DMS114 treated with DMSO at 0.1 percent for 48 hours (cell line): ENCODE results near the gene ITPKA.
"Not testable (repeated sequence)": the region's sequence is repeated elsewhere in the genome, so short reads cannot be mapped to it uniquely, and the experiment has no call there.

Source experiments
- DNase-seq: peaks from one replicate; lab custom pipeline; 2025; ENCODE audit not compliant: unreplicated experiment; lab: John Stamatoyannopoulos, UW

ITPKA gene

DNA sequence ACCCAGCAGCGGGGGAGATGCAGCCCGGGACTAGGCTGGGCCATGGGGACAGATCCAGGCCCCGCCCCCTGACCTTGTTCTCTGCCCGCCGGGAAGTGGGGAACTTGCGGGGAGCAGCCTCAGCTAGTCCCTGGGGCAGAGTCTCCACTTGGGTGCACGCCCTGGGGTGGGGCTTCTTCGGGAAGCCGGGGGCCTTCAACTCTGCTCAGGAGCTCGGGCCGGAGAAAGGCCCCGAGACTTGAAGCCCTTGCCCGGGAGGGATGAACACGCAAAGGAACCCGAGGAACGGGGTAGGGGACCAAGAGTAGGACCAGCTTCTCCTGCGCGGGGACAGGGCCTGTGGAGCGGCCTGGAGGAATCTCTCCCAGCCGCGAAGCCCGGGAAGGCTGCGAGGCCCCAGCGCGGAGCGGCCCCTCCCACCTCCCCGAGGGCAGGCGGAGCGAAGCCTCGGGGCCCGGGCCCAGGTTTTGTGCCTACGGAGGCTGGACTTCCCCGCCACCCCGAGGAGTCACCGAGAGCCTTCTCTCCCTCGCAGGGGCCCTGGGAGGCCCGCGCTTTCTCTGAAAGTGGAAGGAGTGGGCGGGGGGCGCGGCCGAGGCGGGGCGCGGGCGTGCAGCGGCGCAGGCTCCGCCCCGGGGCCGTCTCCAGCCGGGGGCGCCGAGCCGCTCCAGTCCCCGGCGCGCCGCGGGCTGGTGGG, at the start of gene ITPKA:
Gene ITPKA (plus strand): TSS at position 670 of the 697 bp plus-strand sequence. CDS start 54 bp downstream, outside the sequence.
- peak; percentile 17 for DNase-seq

DNA sequence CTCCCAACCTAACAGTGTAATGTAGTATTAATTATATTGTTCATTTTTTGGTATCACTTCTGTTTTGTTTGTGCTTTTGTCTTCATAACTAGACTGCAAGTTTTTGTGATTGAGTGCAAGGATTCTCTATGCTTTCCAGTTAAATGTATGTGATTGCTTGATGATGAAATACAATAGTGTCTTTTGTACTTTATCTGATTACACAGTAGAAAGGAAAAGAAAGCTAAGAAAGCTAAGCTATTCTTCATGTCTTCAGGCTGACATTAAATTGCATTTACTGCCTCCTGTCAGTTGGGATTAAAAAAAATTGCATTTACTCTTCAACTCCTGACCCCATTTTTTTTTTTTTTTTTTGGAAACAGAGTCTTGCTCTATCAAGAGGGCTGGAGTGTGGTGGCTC, 48.3 kb upstream of the ITPKA start:
- DNase-seq: no peak

DNA sequence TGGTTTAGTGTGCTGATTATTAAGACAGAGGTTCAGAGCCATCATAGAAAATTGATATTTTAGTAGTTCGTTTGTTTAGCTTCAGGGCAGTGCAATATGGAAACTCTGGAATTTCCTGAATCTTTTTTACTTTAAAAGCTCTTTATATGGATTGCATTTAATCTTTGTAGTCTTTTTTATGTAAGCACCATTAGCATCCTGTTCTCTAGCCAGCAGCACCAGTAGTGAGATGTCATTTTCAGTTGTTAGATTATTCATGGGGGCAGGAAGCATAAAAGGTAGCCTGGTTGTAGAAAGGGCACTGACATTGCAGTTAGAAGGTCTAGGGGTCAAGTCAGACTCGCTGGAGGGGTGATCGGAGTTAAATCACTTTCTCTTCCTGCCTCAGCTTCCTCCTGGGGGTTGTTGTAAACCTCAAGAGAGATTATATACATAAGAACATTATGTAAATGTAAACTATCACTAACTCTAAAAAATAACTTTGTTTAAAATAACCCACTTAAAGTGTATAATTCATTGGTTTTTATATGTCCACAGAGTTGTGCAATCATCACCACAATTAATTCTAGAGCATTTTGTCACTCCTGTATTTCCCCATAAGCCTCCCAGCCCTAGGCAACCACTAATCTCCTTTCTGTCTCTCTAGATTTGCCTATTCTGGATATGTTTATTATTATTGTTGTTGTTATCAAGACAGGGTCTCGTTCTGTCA, 31.4 kb upstream of the ITPKA start:
- DNase-seq: no peak

DNA sequence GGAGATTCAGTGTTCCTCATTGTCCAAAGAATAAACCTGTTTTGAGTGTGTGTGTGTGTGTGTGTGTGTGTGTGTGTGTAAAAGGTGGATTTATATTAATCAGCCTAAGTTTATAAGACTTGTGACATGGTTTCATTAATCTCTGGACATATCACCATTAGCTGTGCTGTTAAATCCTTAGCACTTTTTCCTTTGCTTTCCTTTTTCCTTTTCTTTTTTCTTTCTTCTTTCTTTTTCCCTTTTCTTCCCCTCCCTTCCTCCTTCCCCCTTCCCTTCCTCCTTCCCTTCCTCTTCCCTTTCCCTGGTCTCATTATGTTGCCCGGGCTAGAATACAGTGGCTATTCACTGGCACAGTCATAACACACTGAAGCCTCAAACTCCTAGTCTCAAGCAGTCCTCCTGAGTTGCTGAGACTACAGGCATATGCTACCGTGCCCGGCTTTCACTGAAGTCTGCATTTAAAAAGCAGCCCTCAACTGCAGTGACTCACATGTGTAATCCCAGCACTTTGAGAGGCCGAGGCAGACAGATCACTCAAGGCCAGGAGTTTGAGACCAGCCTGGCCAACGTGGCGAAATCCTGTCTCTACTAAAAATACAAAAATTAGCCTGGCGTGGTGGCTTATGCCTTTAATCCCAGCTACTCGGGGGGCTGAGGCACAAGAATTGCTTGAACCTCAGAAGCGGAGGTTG, 28.6 kb upstream of the ITPKA start:
- no peak for DNase-seq

DNA sequence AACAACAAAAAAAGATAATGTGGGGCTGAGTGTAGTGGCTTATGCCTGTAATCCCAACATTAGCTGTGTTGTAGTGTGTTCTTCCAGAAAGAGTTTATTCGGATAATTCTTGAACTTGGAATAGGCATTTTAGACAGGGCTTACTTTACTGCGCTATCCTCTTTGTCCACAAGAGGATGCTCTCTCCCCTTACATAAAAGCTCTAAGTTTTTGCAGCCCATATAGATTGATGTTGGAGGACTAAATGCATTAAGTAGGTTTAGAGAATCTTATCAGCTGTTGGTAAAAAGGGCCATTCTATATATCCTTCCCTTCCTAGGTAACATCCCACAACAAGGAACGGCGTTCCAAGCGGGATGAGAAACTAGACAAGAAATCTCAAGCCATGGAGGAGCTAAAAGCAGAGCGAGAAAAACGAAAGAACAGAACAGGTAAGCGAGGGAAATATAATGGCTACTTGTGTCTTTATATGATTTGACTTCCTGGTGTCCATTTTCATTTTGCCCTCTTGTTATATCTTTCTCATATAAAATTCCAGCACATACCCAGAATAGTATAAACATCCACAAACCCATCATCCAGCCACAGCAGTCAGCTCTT, 27.8 kb upstream of the ITPKA start:
- DNase-seq: peak; percentile 30

DNA sequence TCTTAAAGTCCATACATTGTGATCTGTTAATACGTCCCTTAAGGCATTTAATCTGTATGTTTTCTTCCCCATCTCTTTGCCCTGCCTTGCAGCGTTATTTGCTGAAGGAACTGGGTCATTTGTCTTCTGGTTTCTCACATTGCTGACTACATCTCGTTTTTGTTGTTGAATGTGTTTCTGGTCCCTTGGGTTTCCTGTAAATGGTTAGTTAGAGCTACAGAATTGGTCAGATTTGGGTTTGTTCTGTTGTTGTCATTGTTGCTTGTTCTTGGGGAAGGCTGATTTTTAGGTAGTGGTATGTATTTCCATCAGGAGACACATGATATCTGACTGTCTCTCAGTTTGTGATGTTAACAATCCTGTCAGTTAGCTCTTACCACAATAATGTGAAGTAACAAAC, 27.0 kb upstream of the ITPKA start:
- DNase-seq: no peak

DNA sequence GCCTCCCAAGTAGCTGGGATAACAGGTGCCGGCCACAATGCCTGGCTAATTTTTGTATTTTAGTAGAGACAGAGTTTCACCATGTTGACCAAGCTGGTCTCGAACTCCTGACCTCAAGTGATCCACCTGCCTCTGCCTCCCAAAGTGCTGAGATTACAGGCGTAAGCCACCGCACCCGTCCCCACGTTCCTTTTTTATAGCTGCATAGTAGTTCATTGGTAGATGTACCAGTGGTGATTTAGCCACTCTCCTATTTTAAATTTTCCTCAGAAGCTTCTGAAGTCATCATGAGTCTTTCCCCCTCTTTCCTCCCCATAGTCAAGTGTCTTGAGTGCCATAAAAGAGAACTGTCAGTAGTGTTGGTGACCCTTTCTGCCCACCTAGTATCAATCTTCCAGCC, 24.0 kb upstream of the ITPKA start:
- DNase-seq: not testable (repeated sequence)

DNA sequence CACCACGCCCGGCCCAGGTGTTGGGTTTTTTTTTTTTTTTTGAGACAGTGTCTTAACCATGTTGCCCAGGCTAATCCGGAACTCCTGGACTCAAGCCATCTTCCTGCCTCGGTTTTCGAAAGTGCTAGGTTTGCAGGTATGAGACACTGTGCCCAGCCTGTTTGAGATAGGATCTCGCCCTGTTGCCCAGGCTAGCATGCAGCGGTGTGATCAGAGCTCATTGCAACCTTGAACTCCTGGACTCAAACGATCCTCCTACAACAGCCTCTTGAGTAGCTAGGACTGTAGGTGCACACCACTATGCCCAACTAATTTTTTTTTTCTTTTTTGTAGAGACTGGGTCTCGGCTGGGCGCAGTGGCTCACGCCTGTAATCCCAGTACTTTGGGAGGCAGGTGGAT, 20.3 kb upstream of the ITPKA start:
- no peak for DNase-seq

DNA sequence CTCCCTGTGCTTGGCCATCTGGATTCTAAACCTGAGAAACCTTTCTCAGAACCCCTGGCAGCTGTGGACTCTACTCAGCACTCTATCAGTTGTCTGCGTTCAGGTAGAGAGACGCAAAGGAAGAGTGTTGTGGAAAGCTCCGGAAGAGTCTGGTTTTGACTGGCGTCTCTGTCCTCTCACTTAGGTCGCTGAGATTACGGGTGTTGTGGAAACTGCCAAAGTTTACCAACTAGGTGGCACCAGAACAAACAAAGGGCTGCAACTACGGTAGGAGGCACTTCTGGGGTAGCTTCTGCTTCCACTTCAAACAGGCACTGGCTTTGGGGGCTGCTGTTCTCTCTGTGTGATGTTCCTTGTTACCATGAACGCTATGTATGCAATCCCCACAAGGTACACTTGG, 19.2 kb upstream of the ITPKA start:
- no peak for DNase-seq

DNA sequence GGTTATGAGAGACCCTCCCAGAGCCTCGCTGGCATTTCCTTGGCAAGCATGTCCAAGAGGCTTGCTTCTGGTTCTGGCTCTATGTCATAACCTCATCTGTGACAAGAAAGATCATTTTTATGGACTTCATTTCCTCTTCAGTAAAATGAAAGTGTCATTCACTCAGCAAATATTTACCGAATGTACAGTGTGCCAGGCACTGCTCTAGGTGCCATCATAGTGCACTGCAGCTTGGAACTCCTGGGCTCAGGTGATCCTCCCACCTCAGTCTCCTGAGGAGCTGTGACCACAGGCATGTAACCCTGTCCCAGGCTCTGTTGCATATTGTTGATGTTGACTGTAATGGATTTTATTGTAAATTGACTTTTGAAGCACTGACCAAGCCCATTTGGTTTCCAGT, 18.7 kb upstream of the ITPKA start:
- no peak for DNase-seq

DNA sequence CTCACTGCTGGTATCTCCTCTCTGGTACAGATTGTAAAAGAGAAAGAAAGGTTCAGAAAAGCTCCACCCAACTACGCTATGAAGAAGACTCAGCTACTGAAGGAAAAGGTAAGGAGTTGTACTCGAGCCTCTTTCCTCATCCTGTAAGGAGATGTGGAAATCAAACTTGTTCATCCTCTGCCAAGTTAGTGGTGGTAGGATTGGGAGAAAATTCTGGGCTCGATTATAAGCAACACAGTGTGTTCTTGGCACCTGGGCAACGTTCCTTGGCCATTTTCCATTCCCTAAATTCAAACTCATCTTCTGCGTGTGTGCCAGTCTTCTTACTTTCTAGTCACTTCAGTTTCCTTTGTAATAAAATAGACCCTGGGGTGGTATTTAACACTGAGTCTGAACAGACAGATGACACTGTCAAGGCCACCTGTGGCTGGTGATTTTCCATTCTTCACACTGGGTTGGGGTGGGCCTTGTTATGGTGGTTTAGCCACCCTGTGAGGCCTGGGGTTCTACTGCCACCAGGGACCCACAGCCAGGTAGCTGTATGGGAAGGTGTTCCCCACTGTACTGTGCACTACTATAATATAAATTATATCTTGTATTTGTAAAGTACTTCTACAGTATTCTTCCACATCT, 17.1 kb upstream of the ITPKA start:
- no peak for DNase-seq

DNA sequence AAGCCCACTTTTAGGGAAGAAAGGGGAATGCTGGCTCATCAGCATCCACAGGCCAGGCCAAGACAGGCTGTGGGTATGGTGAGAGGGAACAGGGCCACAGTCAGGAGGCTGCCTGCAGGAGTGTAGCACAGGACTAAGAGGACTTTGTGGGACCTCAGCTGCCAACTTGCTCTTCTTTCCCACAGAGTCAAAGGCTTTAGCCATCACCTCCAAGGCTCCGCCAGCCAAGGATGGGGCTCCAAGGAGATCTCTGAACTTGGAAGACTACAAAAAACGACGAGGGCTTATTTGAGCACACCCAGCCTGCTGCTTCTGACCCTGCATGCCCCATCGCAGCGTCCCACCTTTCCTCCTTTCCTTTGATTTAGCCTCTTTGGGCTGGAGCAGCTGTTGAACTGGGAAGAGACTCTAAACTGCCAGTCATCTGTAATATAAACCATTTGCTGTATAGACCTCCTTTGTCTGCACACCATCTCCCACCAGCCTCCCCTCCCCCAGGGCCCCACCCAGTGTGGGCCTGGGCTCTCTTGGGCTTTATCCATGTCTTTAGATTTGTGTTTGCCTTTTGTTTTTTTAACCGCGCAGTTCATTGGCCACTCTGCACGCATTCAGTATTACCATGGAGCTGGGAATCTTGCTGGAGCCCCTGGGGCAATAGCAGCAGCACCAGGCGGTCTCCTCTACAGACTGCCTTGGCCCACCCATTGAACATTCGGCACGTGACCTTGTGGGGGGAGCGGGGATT, 13.1 kb upstream of the ITPKA start:
- DNase-seq: no peak

DNA sequence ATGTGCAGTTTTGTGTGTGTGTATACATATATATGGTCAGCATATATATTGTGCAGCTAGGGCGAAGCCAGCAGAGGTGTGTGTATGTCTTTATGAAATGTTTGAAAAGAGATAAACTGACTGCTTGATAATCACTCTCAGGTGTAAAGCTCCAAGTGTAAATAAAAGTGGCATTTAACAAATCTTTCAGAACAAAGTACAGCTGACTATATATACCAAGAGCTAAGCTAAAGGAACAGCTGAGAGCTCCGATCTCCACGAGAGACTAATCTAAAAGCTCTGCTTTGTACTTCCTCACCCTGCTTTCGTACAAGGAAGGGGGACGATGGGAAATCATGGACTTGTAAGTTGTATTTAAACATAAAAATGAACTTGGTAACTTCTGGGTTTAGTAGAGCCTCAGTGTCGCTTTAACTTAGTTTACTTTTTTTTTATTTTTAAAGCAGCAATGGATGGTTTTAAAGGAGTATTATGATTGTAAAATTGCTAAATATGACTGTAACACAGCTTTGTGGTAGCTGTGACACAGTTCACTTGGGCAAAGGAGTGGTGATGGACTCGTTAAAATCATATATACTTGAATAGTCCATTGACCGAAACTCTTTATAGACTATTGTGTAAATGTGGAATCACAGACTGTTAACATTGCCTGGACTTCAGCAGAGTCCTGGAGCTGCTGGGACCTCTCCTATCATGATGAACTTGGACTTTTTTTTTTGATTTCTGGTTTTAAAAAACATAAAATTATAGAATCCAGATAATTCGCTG, 11.4 kb upstream of the ITPKA start:
- DNase-seq: no peak

DNA sequence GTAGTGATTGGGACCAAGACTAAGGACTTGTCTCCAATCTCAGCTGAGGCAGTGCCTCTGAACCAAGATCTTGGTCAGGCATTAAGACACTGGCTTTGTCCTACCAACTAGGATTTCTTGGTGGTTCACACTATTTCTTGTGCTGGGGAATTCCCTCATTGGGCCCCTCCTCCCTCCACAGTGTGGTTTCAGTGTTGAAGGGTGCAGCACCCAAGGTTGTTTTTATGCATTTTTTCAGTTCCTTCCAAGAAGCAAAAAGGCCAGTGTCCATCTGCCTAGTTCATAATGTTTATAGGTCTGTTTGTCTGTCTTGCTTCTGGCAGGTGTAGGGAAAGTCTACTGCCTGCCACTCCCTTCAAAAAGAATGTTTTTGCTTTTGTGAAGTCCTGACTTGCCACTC, 10.6 kb upstream of the ITPKA start:
- no peak for DNase-seq

DNA sequence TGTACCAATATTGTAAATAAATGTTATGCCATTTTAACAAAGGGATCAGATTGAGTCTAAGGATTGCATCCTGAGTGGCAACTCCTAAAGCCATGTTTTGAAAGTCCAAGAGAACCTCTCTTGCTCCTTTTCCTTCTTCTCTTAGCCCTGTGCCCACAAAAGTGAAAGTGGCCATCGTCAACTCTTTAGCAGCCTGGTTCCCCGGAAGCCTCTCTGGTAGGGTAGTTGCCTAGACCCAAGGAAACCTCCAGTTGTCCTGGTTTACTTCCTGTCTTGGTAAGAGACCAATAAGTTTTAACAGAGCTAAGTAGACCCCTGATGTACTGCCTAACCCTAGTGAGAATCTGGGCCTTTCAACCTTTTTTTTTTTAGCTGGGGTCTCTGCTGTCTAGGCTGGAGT, 10.2 kb upstream of the ITPKA start:
- DNase-seq: no peak

DNA sequence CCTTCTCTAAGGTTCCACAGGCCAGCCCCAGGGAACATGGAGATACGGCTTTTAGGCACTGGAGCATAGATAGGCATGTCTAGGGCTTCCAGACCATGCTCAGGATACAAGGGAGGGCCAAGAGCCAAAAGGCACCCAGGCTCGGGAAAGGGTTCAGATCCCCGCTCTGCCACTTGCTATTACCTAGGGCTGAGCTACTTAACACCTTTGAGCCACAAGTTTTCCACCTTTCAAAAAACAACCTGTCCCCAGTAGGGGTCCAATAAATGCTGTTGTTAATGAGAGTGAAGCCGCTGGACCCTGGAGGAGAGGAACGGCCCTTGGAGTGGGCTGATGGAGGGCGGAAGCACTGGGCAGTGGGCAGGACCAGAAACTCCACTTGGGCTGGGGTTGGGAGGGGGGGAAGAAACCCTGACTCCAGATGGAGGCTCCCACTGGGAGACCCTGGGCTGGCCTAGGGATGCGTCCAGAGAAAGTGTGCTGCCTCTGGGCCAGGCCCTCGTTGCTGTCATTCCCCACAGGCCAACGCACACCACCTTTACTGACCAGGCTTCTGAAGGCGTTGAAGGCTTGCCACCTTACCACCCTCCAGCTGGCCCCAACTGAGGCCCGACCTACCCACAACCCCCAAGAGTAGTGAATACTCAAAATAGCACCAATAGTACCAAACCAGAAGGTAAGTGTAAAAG, 8.6 kb upstream of the ITPKA start:
- no peak for DNase-seq

DNA sequence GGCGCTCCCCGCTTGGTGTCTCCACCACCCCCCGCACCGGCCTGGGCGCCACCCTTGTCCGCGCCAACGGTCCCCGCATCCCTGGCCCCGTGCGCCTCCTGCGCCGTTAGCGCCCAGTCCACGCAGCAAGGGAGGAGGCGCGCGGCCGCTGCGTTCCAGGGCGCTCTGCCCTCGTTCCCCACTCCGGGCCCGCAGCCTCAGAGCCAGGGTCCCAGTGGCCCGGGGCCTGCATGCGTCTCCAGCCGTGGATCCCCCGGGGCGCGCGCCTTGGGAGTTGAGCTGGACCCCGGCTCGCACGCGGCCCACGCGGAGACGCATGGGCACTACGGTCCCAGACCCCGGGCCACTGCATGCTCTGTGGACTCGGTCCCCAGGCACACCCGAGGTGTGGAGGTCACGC, 7.4 kb upstream of the ITPKA start:
- DNase-seq: no peak

DNA sequence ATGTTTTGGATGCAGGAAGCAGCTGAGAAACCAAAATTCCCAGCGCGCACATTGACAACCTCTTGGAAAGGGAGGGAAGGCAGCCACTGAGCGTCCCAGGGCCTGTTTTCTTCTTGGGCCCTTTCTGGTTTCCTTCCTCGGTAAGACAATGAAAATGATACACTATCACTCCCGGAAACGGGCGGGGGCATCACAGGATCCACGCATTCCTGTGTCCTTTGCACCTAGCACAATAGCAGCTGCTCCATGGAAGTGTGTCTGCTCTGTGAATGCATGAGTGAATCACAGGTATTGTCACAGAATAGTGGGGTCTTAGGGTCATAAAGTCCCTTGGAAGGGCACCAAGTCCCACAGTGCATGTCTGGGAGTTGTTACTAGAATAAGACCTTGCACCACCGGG, 6.3 kb upstream of the ITPKA start:
- no peak for DNase-seq

DNA sequence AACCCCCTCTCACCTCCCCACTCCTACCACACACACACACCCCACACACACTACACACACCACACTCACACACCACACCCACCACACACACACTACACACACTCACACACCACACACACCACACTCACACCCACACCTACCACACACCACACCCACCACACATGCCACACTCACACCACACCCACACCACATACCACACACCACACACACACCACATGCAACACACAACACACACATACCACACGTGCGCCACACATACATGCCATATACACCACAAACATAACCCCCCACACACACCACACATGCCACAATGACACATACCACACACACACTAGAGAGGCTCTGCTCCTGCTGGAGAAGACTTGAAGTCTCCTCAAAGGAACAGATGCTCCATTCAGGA, 5.9 kb upstream of the ITPKA start:
- DNase-seq: no peak
